Measurements from ENCODE around the gene CLDN7.

DNA sequence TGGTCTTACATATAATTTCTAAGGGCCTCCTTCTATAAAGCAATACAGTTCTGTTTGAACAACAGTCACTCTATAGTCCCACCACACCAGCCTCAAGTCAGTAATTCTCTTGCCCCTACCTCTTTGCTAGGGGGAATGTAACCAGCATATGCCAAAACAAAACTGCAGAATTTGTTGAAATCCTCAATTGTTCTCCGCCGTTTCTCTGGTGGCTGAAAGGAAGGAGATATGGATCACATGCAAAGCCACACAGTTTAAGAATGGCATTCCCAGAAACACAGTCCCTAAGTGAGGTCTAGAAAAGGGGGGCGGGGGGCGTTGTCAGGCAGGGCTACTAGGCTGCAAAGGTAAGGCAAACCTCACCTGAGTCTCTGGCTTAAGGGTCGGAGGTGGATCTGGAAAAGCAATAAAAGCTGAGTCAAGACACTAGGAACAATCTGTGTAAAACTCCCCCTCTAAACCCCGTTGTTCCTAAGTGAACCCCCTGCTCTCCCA lies 25.0 kb downstream of the CLDN7 start:
- TF ChIP-seq, protein P1, sequence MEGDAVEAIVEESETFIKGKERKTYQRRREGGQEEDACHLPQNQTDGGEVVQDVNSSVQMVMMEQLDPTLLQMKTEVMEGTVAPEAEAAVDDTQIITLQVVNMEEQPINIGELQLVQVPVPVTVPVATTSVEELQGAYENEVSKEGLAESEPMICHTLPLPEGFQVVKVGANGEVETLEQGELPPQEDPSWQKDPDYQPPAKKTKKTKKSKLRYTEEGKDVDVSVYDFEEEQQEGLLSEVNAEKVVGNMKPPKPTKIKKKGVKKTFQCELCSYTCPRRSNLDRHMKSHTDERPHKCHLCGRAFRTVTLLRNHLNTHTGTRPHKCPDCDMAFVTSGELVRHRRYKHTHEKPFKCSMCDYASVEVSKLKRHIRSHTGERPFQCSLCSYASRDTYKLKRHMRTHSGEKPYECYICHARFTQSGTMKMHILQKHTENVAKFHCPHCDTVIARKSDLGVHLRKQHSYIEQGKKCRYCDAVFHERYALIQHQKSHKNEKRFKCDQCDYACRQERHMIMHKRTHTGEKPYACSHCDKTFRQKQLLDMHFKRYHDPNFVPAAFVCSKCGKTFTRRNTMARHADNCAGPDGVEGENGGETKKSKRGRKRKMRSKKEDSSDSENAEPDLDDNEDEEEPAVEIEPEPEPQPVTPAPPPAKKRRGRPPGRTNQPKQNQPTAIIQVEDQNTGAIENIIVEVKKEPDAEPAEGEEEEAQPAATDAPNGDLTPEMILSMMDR (IDR thresholded peaks at IDR 0.05 in 8 of 11, conservative IDR thresholded peaks at IDR 0.05 in 3 of 11), result no peak
- TF ChIP-seq POLR2A (IDR thresholded peaks at IDR 0.05) (no peak), POLR2AphosphoS5 (IDR thresholded peaks at IDR 0.05) (no peak)
